Colon (tissue), 2 donors: Measurements from ENCODE around the gene GPX4.

ENCODE experiments used
- FAIRE-seq: peaks from 2 replicates; lab custom pipeline; 2012; peaks lifted over from hg19 to GRCh38; lab: Jason Lieb, UNC
- donor health status: control.
- donor health status: control.

Gene GPX4

GRCh38 chr19:1068009-1069001, 35.5 kb upstream of the GPX4 start:
- no peak for FAIRE-seq

- FAIRE-seq = no peak
Observed at GRCh38 chr19:1069009-1069779, 34.6 kb upstream of the GPX4 start.

GRCh38 chr19:1070576-1070930, 33.2 kb upstream of the GPX4 start:
- FAIRE-seq = no peak

- no peak for FAIRE-seq
Observed at GRCh38 chr19:1070931-1071791, 32.6 kb upstream of the GPX4 start.

- FAIRE-seq = no peak
Observed at GRCh38 chr19:1072371-1073015, 31.3 kb upstream of the GPX4 start.

- FAIRE-seq = no peak
Observed at GRCh38 chr19:1073063-1073955, 30.5 kb upstream of the GPX4 start.

- no peak for FAIRE-seq
Observed at GRCh38 chr19:1073956-1074517, 29.8 kb upstream of the GPX4 start.

- no peak for FAIRE-seq
Observed at GRCh38 chr19:1074544-1075283, 29.1 kb upstream of the GPX4 start.

GRCh38 chr19:1076046-1076386, 27.8 kb upstream of the GPX4 start:
- FAIRE-seq = no peak

- no peak for FAIRE-seq
Observed at GRCh38 chr19:1076951-1077350, 26.8 kb upstream of the GPX4 start.

GRCh38 chr19:1079566-1080111, 24.2 kb upstream of the GPX4 start:
- FAIRE-seq = no peak

- no peak for FAIRE-seq
Observed at GRCh38 chr19:1080360-1081161, 23.2 kb upstream of the GPX4 start.

GRCh38 chr19:1081301-1082164, 22.3 kb upstream of the GPX4 start:
- no peak for FAIRE-seq

- no peak for FAIRE-seq
Observed at GRCh38 chr19:1082165-1082927, 21.4 kb upstream of the GPX4 start.

- no peak for FAIRE-seq
Observed at GRCh38 chr19:1082928-1083816, 20.6 kb upstream of the GPX4 start.
